A172 (cell line): ENCODE measurements around the gene RUFY1. TPM values are rescaled to one million over a fixed set of nuclear protein-coding genes. Genes with fewer than 3 reads are reported as not detected.
"Not testable (repeated sequence)": the region's sequence is repeated elsewhere in the genome, so short reads cannot be mapped to it uniquely, and the experiment has no call there.

Experiments used
- DNase-seq: peaks from one replicate; pipeline ENCODE4 v3.0.0-alpha.2; 2015; ENCODE audit warnings: low spot score
- total RNA-seq: library from RNA; depleted of rRNA; stranded (reverse); fragments of >200 nt; shearing (Covaris generic); gene quantifications from 2 replicates; pipeline ENCODE4 v1.2.3, GENCODE V29; 2014

RUFY1 gene
- total RNA-seq, 1 experiment from 2014 or later = 124 TPM

DNA sequence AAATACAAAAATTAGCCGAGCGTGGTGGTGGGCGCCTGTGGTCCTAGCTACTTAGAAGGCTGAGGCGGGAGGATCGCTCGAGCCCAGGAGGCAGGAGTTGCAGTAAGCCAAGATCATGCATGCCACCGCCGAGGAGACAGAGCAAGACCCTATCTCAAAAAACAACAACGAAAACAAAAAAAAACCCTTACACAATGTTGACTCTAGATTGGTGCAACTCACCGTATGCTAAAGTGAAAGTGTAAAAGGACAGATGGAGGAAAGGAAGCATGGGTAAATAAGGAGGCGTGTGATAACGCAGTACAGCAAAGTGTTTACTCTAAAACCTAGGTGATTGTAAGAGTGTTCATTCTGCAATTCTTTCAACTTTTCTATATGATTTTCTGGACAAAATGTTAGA is 15.9 kb upstream of the RUFY1 start:
- DNase-seq = no peak

DNA sequence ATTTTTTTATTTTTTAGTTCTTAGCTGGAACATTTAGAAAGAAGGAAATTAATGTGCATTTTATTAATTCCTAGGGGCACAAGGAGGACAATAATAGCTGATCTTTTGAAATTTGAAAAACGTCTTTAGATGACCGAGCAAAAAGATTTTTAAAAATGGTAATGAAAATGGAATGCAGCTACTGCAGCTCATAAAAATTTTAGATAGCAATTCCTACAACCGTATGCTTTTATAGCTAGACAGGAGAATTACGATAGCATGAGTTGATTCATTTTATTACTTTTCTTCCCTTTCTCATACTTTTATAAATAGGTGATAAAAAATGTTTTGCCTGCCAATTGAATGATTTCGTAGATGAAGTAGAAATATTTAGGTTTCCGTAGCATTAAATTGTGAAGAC is 13.7 kb upstream of the RUFY1 start:
- no peak for DNase-seq

DNA sequence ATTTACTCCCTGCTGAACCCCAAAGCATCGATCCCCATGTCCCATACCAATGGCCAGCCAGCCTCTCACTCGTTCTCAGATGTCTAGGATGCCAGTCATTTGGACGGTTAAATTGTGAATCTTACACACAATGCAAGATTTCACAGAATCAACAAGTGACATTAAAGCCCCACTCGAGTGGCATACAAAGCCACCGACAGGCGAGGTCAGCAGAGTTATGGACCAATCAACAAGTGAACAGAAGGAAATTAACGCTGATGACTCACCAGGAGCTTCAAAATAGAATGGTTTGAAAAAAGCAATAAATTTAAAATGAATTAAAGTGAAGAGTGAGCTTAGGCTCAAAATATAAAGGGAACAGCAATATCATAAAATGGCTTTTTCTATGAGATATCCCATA is 8.2 kb upstream of the RUFY1 start:
- DNase-seq = peak; percentile 45

DNA sequence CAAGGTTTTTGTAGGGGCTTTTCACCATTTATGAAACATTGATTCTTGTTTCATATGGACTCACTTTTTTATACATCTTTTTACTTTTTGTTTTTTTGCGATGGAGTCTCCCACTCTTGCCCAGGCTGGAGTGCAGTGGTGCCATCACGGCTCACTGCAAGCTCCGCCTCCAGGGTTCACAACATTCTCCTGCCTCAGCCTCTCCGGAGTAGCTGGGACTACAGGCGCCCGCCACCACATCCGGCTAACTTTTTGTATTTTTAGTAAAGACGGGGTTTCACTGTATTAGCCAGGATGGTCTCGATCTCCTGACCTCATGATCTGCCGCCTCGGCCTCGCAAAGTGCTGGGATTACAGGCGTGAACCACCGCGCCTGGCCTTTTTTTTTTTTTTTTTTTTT is 7.1 kb upstream of the RUFY1 start:
- not testable (repeated sequence) for DNase-seq

DNA sequence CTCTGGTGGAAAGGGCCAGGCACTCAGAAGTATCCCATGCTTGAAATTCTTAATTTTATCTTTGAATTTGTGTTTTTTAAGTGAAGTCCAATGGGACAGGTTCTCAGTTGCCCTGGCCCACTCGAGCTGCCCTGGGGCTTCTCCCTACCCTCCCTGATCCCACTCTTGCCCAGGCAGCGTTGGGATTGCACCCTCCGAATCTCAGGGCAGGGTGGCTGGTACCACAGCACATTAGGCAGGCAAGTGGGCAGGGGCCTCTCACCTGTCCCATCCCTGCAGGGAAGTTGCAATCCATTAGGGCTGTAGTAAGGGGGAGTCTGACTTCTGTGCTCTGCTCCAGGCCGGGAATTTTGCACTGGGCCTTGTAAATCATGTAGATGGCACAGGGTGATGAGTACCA is 2.7 kb downstream of the RUFY1 start:
- no peak for DNase-seq

DNA sequence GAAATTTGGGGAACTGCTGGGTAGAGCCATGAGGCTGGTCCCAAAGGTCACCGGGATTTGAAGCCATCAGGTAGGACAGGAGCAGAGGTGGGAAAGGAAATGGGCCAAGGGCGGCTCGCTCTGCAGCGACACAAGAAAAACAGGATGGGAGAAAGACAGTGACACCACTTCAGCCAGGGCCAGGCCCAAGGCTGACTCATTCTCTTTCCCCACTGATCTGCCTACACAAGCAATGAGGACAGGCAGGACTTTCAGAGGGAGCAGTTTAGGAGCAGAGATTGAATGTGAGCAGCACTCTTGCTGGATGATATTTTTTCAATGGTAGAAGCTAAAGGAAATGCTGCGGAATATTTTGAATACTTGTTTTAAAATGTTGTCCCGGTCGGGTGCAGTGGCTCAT is 3.5 kb downstream of the RUFY1 start:
- DNase-seq = peak; percentile 87

DNA sequence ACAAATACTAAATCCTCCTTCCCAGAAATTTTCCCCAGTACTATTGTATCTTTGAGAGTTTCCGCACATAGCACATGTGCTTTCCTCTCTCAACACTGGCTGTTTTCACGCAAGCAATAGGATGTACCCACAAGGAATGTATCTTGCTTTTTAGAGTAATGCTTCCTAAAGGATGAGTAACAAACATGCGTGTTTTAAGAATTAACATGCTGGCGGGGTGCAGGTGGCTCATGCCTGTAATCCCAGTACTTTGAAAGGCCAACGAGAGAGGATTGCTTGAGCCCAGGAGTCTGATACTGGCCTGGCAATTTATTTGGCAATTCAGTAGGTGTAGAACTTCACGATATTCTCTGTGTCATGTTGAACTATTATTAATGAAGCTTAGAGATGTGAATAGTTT is 4.6 kb downstream of the RUFY1 start:
- DNase-seq = no peak

DNA sequence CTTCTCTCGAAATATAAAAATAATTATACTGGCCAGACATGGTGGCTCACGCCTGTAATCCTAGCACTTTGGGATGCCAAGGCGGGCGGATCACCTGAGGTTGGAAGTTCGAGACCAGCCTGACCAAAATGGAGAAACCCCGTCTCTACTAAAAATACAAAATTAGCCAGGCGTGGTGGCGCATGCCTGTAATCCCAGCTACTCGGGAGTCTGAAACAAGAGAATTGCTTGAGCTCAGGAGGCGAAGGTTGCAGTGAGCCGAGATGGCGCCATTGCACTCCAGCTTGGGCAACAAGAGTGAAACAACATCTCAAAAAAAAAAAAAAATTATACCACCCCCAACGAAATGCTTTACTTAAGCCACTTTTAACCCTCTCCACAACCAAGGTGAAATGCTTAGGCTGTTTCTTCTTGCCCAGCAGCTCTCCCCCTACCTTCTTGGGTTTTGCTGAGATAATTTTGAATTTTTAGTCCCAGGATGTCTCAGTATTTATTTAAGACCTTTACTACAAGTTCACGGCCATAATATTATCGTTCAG is 8.0 kb downstream of the RUFY1 start:
- DNase-seq = not testable (repeated sequence)

DNA sequence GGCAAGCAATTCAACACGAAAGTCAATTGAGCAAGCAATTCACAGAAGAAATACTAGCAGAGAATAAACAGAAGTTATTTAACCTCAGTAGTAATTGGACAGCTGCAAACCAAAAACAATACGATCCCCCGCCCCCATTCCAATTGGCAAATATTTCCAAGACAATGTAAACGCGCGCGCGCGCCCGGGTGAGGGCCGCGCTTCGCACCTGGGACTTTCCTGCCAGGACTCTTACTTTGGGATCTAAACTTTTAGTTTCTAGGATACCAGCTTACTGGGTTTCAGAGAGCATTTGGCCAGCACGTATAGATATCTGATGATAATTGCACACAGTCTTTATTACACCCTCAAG is 8.6 kb downstream of the RUFY1 start:
- peak; percentile 46 for DNase-seq

DNA sequence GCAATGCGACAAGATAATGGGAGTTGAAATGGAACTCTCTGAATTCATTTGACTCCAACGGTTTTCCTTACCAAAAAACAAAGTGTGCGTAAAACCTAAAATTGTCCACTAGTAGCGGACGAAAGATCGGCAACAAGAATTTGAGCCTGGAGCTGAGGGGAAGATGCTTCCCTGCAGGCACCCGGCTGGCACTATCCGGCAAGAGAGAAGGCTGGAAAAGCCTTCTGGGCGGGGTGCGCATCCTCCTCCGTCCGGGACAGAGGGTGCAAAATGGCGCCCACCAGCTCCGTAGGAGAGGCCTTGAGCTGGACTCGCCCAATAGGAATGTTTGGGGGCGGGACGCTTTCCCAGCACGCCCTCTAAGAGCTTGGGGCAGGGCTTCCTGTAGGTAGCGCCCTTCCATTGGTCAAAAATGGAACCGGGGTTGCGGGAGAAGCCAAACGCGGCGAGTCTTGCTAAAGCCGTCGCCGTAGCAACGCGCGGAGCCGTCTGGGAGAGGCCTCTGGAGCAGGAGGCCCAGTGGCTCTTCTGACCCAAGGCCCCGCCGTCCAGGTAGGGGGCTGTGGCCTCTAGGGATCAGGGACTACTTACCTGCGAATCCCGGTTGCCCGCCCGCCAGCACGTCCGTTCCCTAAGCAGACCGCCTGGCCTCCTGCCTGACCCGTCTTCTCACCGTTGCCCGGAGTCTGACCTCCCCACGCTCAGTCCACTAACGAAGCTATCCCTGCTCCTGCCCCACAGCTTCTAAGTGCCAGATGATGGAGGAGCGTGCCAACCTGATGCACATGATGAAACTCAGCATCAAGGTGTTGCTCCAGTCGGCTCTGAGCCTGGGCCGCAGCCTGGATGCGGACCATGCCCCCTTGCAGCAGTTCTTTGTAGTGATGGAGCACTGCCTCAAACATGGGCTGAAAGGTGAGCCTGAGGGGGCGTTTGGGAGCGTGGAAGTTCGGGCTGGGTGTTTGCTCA is 9.2 kb downstream of the RUFY1 start:
- DNase-seq = peak; percentile 100

DNA sequence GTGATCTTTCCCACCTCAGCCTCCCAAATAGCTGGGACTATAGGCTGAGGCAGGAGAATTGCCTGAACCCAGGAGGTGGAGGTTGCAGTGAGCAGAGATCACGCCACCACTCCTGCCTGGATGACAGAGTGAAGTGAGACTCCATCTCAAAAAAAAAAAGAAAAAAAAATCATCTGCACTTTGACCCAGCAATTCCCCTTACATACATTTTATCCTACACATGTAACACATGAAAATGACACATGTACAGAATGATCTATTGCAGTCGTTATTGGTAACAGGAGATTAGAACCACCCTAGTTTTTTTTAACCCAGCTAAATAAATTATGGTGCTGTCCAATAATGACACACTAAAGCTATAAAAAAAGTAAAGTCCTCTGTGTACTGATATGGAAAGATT is 14.2 kb downstream of the RUFY1 start:
- DNase-seq = no peak

DNA sequence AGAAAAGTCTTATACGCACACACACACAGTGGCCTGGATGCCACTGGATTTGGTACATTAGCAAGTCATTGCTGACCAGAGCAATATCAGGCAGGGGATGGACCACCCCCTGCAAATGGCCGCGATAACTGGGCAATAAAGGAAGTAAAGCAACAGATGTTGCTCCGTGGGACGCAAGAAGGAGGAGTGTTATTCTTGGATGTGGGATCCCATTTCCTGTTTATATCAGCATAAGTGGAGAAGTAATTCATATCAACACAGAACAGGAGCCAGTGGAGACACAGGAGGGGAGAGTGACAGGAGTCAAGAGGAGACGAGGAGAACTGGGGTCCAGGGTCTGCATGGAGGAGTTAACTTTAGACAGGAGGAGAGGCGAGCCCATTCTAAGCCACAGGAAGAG is 18.4 kb downstream of the RUFY1 start:
- no peak for DNase-seq

DNA sequence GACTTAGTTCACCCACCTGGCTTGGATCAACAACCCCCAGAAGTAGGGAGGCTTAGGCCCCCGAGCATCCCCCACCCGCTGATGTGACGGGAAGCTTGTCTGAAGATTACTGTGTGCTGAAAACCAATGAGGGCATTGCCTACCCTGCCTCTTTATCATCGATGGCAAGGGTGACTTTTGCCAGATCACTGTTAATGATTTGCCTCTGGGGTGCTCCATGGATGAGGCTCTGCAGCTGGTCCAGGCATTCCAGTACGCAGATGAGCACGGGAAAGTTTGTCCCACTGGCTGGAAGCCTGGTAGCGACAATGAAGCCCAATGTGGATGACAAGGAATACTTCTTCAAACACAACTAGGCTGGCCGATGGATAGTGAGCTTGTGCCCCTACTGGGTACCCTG is 22.0 kb downstream of the RUFY1 start:
- DNase-seq = no peak

DNA sequence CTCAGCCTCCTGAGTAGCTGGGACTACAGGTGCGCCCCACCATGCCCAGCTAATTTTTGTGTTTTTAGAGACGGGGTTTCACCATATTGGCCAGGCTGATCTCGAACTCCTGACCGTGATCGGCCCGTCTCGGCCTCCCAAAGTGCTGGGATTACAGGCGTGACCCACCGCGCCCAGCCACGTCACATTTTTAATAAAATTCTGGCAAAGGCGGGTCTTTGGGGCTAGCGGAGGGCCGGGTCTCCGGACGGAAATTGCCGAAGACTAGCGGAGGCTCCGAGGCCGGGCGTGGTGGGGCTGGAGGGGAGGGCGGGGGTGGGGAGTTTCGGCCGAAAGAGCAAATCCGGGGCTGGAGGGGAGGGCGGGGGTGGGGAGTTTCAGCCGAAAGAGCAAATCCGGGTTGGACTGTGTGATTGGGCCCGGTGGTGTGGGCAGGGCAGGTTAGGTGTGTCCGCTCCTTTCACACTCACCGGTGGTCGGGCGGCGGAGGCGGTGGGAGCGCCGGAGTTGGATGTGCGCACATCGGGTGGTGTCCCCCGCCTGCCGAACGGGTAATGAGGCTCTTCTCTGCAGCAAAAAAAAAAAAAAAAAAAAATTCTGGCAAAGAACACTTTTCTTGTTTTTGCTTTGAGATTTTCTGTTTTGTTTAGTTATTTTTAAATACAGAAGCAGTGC is 27.1 kb downstream of the RUFY1 start:
- no peak for DNase-seq

DNA sequence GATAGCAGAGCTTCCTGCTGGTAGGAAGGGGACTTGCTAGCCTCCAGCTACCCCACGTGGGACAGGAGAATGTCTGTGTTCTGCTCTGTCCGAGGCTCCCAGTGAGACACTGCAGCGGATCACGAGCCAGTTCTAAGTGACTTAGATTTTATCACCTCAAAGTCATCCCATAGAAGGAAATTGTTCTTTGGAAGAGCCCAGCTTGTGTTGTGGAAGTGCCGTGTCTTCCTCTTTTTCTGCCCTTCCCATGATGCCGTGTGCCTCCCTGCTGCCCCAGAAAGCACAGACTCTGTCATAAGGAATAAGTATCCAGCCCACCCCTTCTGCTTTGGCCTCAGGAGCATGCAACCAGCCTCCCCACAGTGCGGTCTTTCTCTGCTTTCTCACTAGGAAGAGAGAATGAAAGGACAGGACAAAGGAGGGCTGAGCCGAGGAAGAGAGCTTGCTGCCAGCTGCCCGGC is 35.6 kb downstream of the RUFY1 start:
- DNase-seq = no peak

DNA sequence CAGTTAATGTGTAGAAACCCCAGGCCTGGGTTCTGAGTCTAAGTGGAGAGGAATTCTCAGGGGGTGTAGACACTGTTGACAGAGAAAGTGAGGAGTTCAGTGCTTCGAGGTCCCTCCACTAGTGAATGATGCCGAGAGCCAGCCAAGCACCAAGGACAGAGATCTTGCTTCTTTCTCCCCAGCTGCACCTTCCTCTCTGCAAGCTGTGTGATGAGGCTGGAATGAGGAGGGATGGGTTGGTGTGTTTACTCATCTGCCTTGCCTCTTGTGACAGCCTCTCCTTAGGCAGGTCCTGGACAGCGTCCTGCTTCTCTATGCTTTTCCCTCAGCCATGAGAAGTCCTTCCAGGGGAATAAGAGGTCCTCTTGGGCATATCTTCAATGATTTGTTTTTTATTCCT is 37.8 kb downstream of the RUFY1 start:
- DNase-seq = peak; percentile 19

DNA sequence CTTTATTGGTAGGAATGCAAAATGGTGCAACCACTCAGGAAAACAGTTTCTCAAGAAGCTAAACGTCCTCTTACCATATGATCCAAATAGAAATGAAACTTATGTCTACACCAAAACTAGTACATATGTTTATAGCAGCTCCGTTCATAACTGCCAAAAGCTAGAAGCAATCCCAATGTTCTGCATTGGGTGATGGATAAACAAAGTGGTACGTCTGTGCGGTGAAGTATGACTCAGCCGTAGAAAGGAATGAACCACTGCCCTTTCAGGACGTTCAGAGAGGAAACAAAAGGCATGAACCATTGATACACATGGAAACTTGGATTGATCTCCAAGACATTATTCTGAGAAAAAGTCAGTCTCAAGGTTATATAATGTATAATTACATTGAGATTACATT is 45.6 kb downstream of the RUFY1 start:
- DNase-seq = no peak

DNA sequence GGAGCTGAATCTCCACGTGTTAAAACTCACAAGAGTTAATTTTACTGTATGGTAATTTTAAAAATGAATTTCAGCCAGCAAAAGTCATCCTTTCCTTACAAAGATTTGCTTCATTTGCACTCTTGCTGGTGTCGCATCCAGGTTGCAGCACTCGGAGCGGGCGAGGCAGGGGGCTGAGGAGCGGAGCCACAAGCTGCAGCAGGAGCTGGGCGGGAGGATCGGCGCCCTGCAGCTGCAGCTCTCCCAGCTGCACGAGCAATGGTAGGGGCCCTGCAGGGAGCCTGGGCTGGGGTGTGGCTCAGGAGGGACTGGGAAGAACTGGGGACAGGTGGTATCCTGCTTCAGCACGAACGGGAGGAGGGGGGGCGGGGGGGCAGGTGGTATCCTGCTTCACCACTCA is 46.1 kb downstream of the RUFY1 start:
- DNase-seq = no peak

DNA sequence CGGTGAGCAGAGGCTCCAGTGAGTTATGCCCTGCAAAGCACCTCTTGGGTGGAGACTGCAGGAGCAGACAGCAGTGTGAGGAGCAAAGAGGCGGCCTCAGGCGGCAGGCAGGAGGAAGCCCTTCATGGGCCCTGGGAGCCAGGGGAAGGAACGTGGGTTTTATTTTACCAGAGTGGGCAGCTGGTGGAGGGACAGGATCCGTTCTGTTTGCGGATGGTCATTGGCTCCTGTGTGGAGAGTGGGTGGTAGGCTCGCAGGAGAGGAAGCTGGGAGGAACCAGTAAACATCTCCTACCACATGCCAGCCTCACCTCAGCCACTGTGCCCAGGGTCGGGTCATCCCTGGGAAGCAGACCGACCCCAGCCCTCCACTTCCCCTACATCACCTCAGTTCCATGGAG is 48.7 kb downstream of the RUFY1 start:
- DNase-seq = no peak

DNA sequence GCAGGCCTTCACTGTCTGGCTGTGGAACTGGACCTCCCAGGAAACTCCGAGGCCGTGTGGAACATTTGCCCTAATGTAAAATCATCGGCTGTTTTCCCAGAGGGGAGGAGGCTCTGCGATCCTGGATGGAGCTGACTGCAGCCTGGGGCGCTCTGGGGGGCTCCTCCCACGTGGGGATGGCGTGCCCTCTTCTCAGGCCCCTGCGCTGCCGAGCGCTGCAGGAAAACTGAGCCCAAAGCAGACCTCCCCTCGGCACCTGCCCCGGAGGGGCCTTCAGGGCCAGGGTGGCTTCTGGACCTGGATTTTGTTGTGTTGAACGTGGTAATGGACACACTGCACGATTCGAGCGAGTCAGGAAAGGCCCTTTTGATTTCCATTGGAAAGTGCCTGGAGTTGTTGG is 49.2 kb downstream of the RUFY1 start:
- no peak for DNase-seq

DNA sequence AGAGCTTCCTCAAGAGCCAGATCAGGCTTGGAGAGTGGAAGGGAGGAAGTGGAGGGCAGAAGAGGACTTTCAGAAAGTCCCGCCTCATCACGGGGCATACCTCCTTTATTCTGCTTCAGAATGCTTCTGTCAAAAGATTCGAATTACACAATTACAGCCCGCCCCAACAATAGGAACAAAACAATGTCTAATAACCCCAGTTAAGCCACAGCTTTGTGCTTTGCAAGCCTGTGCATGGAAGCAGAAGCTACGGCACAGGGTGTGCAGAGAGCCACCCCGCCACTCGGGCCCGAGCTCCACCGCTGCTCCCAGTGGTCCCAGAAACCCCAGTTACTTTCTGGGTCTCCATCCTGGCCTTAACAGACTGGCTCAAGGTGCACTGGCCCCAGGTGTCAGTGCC is 49.6 kb downstream of the RUFY1 start:
- DNase-seq = no peak

DNA sequence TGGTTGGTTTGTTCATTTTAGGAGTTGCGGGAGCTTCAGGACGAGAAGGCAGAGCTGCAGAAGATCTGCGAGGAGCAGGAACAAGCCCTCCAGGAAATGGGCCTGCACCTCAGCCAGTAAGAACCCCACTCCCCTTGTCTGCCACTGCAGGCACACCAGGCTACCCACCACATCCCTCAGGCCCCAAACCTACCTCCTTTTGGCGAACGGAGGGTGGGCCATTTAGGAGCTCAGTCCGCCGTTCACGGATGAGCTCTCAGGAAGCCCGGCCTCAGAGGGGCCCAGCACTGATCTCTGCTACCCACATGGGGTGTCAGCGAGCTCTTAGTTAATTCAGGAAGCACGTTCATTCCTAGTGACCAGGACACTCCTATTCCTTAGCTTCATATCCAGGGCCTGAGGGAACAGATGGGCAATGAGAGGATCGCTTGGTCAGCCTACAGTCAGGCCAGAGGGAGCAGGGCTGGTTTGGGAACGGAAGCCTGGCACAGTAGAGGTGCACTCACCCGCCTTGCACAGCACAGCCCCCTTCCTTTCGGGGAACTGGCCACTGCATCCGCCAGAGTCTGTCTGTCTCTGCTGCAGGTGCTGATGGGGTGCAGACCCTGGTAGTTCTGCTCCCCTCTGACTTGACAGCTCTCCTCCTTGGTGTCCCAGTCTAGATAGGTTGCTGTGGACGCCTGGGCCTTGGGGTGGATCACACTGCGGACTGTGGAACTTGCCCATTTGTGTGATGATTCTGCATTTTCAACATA is 51.7 kb downstream of the RUFY1 start:
- DNase-seq = no peak
